HCEC 1CT (cell line): ENCODE data around the gene DYNC1I1.

Experiments
- DNase-seq: peaks from one replicate; pipeline ENCODE4 v3.0.0-alpha.2; 2017

DYNC1I1 gene

GRCh38 chr7:95976369-95977060 lies 204.2 kb downstream of the DYNC1I1 start:
- no peak for DNase-seq

GRCh38 chr7:95977994-95978393 lies 205.6 kb downstream of the DYNC1I1 start:
- no peak for DNase-seq

- no peak for DNase-seq
Measured at GRCh38 chr7:95980167-95980566, 207.8 kb downstream of the DYNC1I1 start.

GRCh38 chr7:95980706-95981105 lies 208.4 kb downstream of the DYNC1I1 start:
- DNase-seq = no peak

- DNase-seq = no peak
Measured at GRCh38 chr7:95986178-95986764, 213.9 kb downstream of the DYNC1I1 start.

- DNase-seq = no peak
Measured at GRCh38 chr7:95989301-95989700, 216.9 kb downstream of the DYNC1I1 start.

- peak; percentile 5 for DNase-seq
Measured at GRCh38 chr7:95993380-95993779, 221.0 kb downstream of the DYNC1I1 start.

- no peak for DNase-seq
Measured at GRCh38 chr7:95996174-95996573, 223.8 kb downstream of the DYNC1I1 start.

- DNase-seq = no peak
Measured at GRCh38 chr7:95996886-95997285, 224.5 kb downstream of the DYNC1I1 start.

GRCh38 chr7:95997632-95998031 lies 225.3 kb downstream of the DYNC1I1 start:
- DNase-seq = no peak

- DNase-seq = no peak
Measured at GRCh38 chr7:95999481-95999880, 227.1 kb downstream of the DYNC1I1 start.

- peak; percentile 25 for DNase-seq
Measured at GRCh38 chr7:96004578-96004977, 232.2 kb downstream of the DYNC1I1 start.

GRCh38 chr7:96005271-96005670 lies 232.9 kb downstream of the DYNC1I1 start:
- no peak for DNase-seq

- no peak for DNase-seq
Measured at GRCh38 chr7:96009148-96009547, 236.8 kb downstream of the DYNC1I1 start.

GRCh38 chr7:96013836-96014235 lies 241.5 kb downstream of the DYNC1I1 start:
- no peak for DNase-seq

- no peak for DNase-seq
Measured at GRCh38 chr7:96014617-96015016, 242.3 kb downstream of the DYNC1I1 start.

- no peak for DNase-seq
Measured at GRCh38 chr7:96016056-96016586, 243.8 kb downstream of the DYNC1I1 start.

GRCh38 chr7:96016735-96017134 lies 244.4 kb downstream of the DYNC1I1 start:
- DNase-seq = no peak

- no peak for DNase-seq
Measured at GRCh38 chr7:96017877-96018276, 245.5 kb downstream of the DYNC1I1 start.

- DNase-seq = no peak
Measured at GRCh38 chr7:96021568-96021967, 249.2 kb downstream of the DYNC1I1 start.

GRCh38 chr7:96023387-96023786 lies 251.0 kb downstream of the DYNC1I1 start:
- no peak for DNase-seq

GRCh38 chr7:96026010-96026409 lies 253.7 kb downstream of the DYNC1I1 start:
- DNase-seq = no peak

GRCh38 chr7:96026611-96027010 lies 254.3 kb downstream of the DYNC1I1 start:
- no peak for DNase-seq

GRCh38 chr7:96028729-96029128 lies 256.4 kb downstream of the DYNC1I1 start:
- no peak for DNase-seq
